ENCODE results near the gene TAOK1.

The TAOK1 gene

DNA sequence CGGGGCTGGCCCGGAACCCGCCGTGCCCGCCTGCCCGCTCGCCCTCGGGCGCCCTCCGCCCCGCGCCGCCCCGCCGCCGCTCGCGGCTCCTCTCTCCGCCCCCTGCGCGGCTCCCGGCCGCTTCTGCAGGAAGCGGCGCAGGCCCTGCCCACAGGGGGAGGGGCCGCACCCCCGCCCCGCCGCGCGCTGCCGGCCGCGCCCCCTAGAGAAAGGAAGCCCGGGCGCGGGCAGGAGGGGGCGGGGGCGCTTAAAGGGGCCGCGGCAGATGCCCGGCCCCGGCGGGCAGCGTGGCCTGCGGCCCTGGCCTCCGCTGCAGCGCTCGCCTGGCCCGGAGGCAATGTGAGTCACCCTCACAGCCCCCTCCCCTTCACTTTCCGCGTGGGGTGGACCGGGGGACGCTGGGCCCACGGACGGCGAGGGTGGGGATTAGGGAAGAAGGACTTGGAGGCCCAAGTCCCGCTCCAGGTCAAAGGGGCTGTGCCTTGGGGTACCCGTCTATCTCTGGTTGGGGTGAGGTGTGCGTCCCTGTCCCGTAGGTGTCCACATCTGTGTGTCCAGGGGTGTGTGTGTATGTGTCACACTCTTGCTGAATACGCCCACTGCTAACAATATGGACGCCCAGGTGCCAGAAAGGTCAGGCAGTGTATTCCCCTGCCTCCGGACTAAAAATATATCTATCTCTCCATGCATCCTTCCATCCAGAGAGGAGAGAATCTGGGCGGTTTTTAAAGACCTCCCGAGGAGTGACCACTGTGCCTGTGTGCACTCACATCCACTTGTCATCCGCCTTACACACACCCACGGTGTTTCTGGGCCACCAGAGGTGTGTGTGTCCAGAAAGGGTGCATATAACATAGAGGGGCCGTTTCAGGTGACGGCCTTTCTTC, 199.6 kb downstream of the TAOK1 start, which contains the start of gene GIT1:
TSS of gene GIT1 (minus strand) at position 125 of the 887 bp plus-strand sequence. CDS start 270 bp downstream, outside the sequence.
- peak; percentile 10; the same call in 1 of the 2 replicates for TF ChIP-seq ZBTB7A (IDR thresholded peaks at IDR 0.05; ENCODE audit: low read depth)
- TF ChIP-seq CEBPB (IDR thresholded peaks at IDR 0.05): no peak
- TF ChIP-seq TCF12 (IDR thresholded peaks at IDR 0.05; ENCODE audit: low read depth): 0 out of 2 replicates have a peak, but pooled peaks have one; percentile 7
- TF ChIP-seq, protein P1, sequence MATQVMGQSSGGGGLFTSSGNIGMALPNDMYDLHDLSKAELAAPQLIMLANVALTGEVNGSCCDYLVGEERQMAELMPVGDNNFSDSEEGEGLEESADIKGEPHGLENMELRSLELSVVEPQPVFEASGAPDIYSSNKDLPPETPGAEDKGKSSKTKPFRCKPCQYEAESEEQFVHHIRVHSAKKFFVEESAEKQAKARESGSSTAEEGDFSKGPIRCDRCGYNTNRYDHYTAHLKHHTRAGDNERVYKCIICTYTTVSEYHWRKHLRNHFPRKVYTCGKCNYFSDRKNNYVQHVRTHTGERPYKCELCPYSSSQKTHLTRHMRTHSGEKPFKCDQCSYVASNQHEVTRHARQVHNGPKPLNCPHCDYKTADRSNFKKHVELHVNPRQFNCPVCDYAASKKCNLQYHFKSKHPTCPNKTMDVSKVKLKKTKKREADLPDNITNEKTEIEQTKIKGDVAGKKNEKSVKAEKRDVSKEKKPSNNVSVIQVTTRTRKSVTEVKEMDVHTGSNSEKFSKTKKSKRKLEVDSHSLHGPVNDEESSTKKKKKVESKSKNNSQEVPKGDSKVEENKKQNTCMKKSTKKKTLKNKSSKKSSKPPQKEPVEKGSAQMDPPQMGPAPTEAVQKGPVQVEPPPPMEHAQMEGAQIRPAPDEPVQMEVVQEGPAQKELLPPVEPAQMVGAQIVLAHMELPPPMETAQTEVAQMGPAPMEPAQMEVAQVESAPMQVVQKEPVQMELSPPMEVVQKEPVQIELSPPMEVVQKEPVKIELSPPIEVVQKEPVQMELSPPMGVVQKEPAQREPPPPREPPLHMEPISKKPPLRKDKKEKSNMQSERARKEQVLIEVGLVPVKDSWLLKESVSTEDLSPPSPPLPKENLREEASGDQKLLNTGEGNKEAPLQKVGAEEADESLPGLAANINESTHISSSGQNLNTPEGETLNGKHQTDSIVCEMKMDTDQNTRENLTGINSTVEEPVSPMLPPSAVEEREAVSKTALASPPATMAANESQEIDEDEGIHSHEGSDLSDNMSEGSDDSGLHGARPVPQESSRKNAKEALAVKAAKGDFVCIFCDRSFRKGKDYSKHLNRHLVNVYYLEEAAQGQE (IDR thresholded peaks at IDR 0.05; ENCODE audit: low read depth): no peak
- TF ChIP-seq NFIC (IDR thresholded peaks at IDR 0.05): no peak
- TF ChIP-seq MAX (IDR thresholded peaks at IDR 0.05): peak; percentile 16; the same call in 1 of the 2 replicates
- peak; percentile 5; the same call in 1 of the 2 replicates for TF ChIP-seq YY1 (IDR thresholded peaks at IDR 0.05; ENCODE audit: low read depth)
- TF ChIP-seq TAF1 (IDR thresholded peaks at IDR 0.05; ENCODE audit: low read depth): peak; percentile 26; the same call in 1 of the 2 replicates

DNA sequence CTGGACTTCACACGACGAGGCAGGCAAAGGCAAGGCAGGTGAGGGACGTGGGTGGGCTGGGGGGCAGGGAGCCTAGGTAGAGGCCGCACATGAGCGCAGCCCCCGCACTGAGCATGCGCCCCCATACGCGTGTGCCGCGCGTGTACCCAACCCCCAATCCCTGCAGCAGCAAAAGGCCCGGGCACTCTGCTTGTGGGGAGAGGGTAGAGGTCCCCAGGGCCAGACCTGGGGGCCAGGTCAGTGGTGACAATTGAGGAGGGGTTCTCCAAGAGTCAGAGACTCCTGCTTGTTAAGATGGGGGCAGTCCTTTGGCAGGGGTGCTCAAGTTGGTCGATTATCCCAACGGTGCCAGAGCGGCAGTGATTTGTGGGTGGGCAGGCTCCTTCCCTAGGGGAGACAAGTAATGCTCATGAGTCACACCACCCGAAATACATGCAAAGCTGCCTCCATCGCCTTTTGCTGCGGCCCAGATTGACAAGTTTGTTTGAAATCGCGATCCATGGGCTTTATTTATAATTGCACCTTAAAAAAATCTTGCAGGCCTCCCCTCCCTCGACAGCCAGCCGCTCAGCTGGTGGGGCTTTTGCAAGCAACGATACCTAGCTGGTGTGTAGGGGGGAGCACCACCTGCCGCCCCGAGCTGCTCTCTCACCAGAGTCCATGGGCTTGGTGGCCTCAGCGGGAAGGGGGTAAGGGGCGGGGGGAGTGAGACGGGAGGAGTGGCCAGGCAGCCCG, 200.4 kb downstream of the TAOK1 start:
- TF ChIP-seq CEBPB (IDR thresholded peaks at IDR 0.05): no peak
- 0 out of 2 replicates have a peak, but pooled peaks have one; percentile 2 for TF ChIP-seq ZBTB7A (IDR thresholded peaks at IDR 0.05; ENCODE audit: low read depth)
- TF ChIP-seq NFIC (IDR thresholded peaks at IDR 0.05): no peak

DNA sequence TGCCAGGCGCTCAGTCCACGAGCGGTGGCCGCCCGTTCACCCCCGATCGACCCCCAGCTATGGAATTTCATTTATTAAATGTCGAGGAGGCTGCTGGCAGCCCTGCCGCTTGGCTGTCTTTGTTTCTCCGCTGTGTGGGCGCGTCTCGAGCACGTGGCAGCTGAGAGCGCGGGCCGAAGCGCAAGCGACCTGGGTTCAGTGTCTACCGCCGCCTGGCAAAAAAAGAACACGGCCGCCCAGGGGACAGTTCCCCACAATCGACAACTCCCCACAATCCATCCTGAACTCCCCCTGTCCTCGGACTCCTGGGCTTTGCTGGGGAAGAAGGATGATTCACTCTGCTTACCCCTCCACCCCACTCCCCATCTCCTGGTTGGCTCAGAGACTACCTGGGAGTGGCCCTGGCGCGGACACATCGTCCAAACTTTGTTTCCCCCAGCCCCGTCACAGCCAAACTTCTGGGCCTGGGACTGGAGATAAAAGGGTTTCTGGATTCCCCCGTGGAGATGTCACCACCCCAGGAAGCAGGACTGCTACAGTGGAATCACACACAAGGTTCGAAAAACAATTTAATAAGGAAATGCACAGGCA, 201.1 kb downstream of the TAOK1 start:
- TF ChIP-seq TEAD4 (IDR thresholded peaks at IDR 0.05) (no peak), USF1 (IDR thresholded peaks at IDR 0.05) (0 out of 2 replicates have a peak, but pooled peaks have one; percentile 29), ZBTB7A (IDR thresholded peaks at IDR 0.05; ENCODE audit: low read depth) (no peak), FOXM1 (IDR thresholded peaks at IDR 0.05; ENCODE audit: borderline replicate concordance, low read depth) (no peak), MAX (IDR thresholded peaks at IDR 0.05) (peak; percentile 67), TCF12 (IDR thresholded peaks at IDR 0.05; ENCODE audit: low read depth) (no peak), YY1 (IDR thresholded peaks at IDR 0.05; ENCODE audit: low read depth) (no peak), RAD21 (IDR thresholded peaks at IDR 0.05; ENCODE audit: low read depth) (no peak), CREB1 (IDR thresholded peaks at IDR 0.05; ENCODE audit: low read depth) (no peak)

GRCh38 chr17:29591737-29592608, 201.8 kb downstream of the TAOK1 start:
- TF ChIP-seq CREB1 (IDR thresholded peaks at IDR 0.05; ENCODE audit: low read depth) (no peak), USF1 (IDR thresholded peaks at IDR 0.05) (no peak), MAX (IDR thresholded peaks at IDR 0.05) (peak; percentile 57), FOXM1 (IDR thresholded peaks at IDR 0.05; ENCODE audit: borderline replicate concordance, low read depth) (no peak), CEBPB (IDR thresholded peaks at IDR 0.05) (no peak), RAD21 (IDR thresholded peaks at IDR 0.05; ENCODE audit: low read depth) (peak; percentile 84), ZBTB7A (IDR thresholded peaks at IDR 0.05; ENCODE audit: low read depth) (peak; percentile 98), TEAD4 (IDR thresholded peaks at IDR 0.05) (no peak), TAF1 (IDR thresholded peaks at IDR 0.05; ENCODE audit: low read depth) (no peak), NFIC (IDR thresholded peaks at IDR 0.05) (peak; percentile 24; the same call in 1 of the 2 replicates), EP300 (IDR thresholded peaks at IDR 0.05; ENCODE audit: borderline replicate concordance) (no peak), YY1 (IDR thresholded peaks at IDR 0.05; ENCODE audit: low read depth) (no peak), EGR1 (IDR thresholded peaks at IDR 0.05) (no peak; the same call in 1 of the 2 replicates), TCF12 (IDR thresholded peaks at IDR 0.05; ENCODE audit: low read depth) (peak; percentile 66; the same call in 1 of the 2 replicates)
- TF ChIP-seq, protein P1 (IDR thresholded peaks at IDR 0.05; ENCODE audit: low read depth): no peak
